Activated T-cell treated with anti-CD3 and anti-CD28 coated beads, Interleukin-2, amount 50 U/mL, for 48 hours (primary cell): ENCODE measurements around the gene RASSF6.
"Not testable (repeated sequence)": the region's sequence is repeated elsewhere in the genome, so short reads cannot be mapped to it uniquely, and the experiment has no call there.

Source experiments
- DNase-seq, 2 experiments: peaks; one replicate each; pipeline ENCODE4 v3.0.0-alpha.2; 2020

The RASSF6 gene

GRCh38 chr4:73620115-73620792, at the start of gene RASSF6:
RASSF6 (minus strand) TSS chr4:73620436; CDS start chr4:73611795, 8,641 bp downstream.
- peak; percentile 26 to 27 for DNase-seq

- DNase-seq = no peak
Measured at GRCh38 chr4:73669410-73670183, 49.4 kb upstream of the RASSF6 start.

- no peak for DNase-seq
Measured at GRCh38 chr4:73668782-73669201, 48.6 kb upstream of the RASSF6 start.

- DNase-seq = not testable (repeated sequence)
Measured at GRCh38 chr4:73665924-73666323, 45.7 kb upstream of the RASSF6 start.

- no peak for DNase-seq
Measured at GRCh38 chr4:73664470-73664869, 44.2 kb upstream of the RASSF6 start.

GRCh38 chr4:73663576-73663975, 43.3 kb upstream of the RASSF6 start:
- DNase-seq = no peak

- no peak for DNase-seq
Measured at GRCh38 chr4:73662709-73663546, 42.7 kb upstream of the RASSF6 start.

- DNase-seq = peak in 1 of 2 experiments; percentile 18
Measured at GRCh38 chr4:73661646-73662119, 41.4 kb upstream of the RASSF6 start.

- DNase-seq = no peak
Measured at GRCh38 chr4:73660808-73661207, 40.6 kb upstream of the RASSF6 start.

GRCh38 chr4:73653695-73654106, 33.5 kb upstream of the RASSF6 start:
- no peak for DNase-seq

- DNase-seq = no peak
Measured at GRCh38 chr4:73650250-73650649, 30.0 kb upstream of the RASSF6 start.

GRCh38 chr4:73648478-73648877, 28.2 kb upstream of the RASSF6 start:
- DNase-seq = no peak

- no peak for DNase-seq
Measured at GRCh38 chr4:73646117-73646516, 25.9 kb upstream of the RASSF6 start.

- no peak for DNase-seq
Measured at GRCh38 chr4:73631565-73632226, 11.5 kb upstream of the RASSF6 start.

GRCh38 chr4:73628834-73629233, 8.6 kb upstream of the RASSF6 start:
- DNase-seq = not testable (repeated sequence)

GRCh38 chr4:73621357-73621756, 1.1 kb upstream of the RASSF6 start:
- DNase-seq = no peak

GRCh38 chr4:73619346-73619745, 890 bp downstream of the RASSF6 start:
- no peak for DNase-seq

- DNase-seq = no peak
Measured at GRCh38 chr4:73617256-73617655, 3.0 kb downstream of the RASSF6 start.

GRCh38 chr4:73615613-73616012, 4.6 kb downstream of the RASSF6 start:
- no peak for DNase-seq

- DNase-seq = no peak
Measured at GRCh38 chr4:73614311-73614867, 5.8 kb downstream of the RASSF6 start.

GRCh38 chr4:73613130-73613529, 7.1 kb downstream of the RASSF6 start:
- no peak for DNase-seq

- no peak for DNase-seq
Measured at GRCh38 chr4:73612032-73612431, 8.2 kb downstream of the RASSF6 start.
